ENCODE results near the gene ATF7.

Gene ATF7

DNA sequence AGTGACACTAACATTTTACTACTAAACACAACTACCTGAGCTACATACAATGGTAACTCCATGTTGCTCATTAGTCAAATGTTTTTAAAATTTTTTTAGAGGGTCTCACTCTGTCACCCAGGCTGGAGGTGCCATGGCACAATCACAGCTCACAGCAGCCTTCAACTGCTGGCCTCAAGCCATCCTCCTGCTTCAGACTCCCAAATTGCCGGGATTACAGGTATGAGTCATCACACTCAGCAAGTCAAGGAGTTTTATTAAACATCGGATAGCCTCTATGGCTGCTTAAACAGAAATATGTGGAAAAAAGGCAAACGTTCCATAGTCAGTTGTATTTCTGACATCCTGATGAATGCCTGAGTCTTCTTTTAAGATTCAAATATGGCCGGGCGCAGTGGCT lies 107.8 kb downstream of the ATF7 start:
- no peak overlapping the region for H3K27ac ChIP-seq (replicated peaks; ENCODE audit: low read length)
- H3K27me3 ChIP-seq (ENCODE audit: control insufficient read depth in 3 of 3, insufficient read depth in 3 of 3, low read depth in 1 of 3, low read length in 3 of 3) = no peaks in the 10 kb centered on the region
- H3K36me3 ChIP-seq (replicated peaks in 1 of 2; ENCODE audit: control insufficient read depth in 2 of 2, insufficient read depth in 2 of 2, low read length in 2 of 2) = peaks cover 33 to 92% of the 10 kb centered on the region in 2 donors
- H3K9ac ChIP-seq (ENCODE audit: low read depth, low read length, poor library complexity) = no peak overlapping the region
- H3K4me2 ChIP-seq (ENCODE audit: insufficient read depth, low read length, poor library complexity, severe bottlenecking) = no peak overlapping the region
- H4K8ac ChIP-seq (ENCODE audit: low read depth, low read length) = no peak overlapping the region
- no peak overlapping the region for H3K14ac ChIP-seq (ENCODE audit: low read length)
- H3K4ac ChIP-seq (ENCODE audit: low read length) = no peak overlapping the region
- H3K18ac ChIP-seq (ENCODE audit: low read length) = no peak overlapping the region
- no peaks in the 10 kb centered on the region for H3K4me1 ChIP-seq (ENCODE audit: control insufficient read depth in 2 of 2, insufficient read depth in 1 of 2, low read depth in 1 of 2, low read length in 2 of 2)
- no CpG with 5 or more reads among the region's 5 CpGs for WGBS, 2 donors (ENCODE audit: extremely low coverage in 2 of 2, insufficient read length in 2 of 2, insufficient replicate concordance in 1 of 2)
- no peak overlapping the region for H2BK120ac ChIP-seq (ENCODE audit: low read depth, low read length)
- no peak overlapping the region for H2BK12ac ChIP-seq (ENCODE audit: low read length)
- H3K4me3 ChIP-seq (ENCODE audit: low read length in 2 of 2) = no peak overlapping the region
- H4K91ac ChIP-seq (ENCODE audit: low read depth, low read length, poor library complexity) = no peak overlapping the region
- H2BK15ac ChIP-seq (ENCODE audit: low read length) = no peak overlapping the region
- no peak overlapping the region for H2BK5ac ChIP-seq (ENCODE audit: low read length)
- DNase-seq (ENCODE audit: low spot score) = no peak
- H3K79me1 ChIP-seq (ENCODE audit: low read depth, low read length) = no peaks in the 10 kb centered on the region
- H3K9me3 ChIP-seq (replicated peaks in 1 of 2; ENCODE audit: control insufficient read depth in 2 of 2, insufficient read depth in 1 of 2, low read depth in 1 of 2, low read length in 2 of 2) = no peaks in the 10 kb centered on the region
- H2AFZ ChIP-seq (ENCODE audit: low read length) = no peak overlapping the region
- no peak overlapping the region for H3K23ac ChIP-seq (ENCODE audit: low read depth, low read length, poor library complexity)
- H2AK5ac ChIP-seq (ENCODE audit: low read depth, low read length) = no peak overlapping the region

DNA sequence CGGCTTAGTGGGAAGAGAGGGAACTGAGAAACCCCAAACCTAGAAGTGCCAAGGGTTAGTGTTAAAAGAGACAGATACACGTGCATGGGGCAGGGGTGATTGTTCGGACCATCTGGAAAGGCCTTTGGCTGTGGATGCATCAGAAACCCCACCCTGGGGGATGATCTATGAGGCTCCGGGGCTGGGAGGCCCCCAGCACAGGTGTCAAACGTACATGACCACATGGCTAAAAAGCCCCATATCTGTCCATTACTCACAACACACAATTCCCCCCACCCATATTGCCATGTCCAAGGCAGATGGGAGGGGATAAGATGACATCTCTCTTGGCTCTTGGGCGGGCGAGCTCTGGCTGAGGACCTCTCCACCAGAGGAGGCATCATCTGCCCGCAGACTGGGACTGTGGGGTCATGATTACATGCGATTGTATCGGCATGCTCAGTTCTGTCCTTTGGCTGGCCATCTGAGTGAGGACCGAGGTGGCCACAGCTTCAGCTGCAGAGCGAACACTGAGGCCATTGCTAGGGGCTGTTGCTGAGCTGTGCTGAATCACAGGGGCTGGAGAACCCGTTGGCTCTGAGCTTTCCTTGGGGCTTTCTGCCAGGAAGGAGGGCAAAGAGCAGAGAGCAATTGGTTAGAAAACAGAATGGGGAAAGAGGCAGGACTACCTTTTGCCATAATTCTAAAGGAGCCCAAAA lies 109.3 kb downstream of the ATF7 start:
- no peak overlapping the region for H3K27ac ChIP-seq (replicated peaks; ENCODE audit: low read length)
- no peak overlapping the region for H3K4me2 ChIP-seq (ENCODE audit: insufficient read depth, low read length, poor library complexity, severe bottlenecking)
- H3K14ac ChIP-seq (ENCODE audit: low read length) = no peak overlapping the region
- no peak overlapping the region for H4K91ac ChIP-seq (ENCODE audit: low read depth, low read length, poor library complexity)
- no peak overlapping the region for H3K18ac ChIP-seq (ENCODE audit: low read length)
- no peak overlapping the region for H4K8ac ChIP-seq (ENCODE audit: low read depth, low read length)
- H2BK120ac ChIP-seq (ENCODE audit: low read depth, low read length) = no peak overlapping the region
- no peak overlapping the region for H3K23ac ChIP-seq (ENCODE audit: low read depth, low read length, poor library complexity)
- no peaks in the 10 kb centered on the region for H3K27me3 ChIP-seq (ENCODE audit: control insufficient read depth in 3 of 3, insufficient read depth in 3 of 3, low read depth in 1 of 3, low read length in 3 of 3)
- no peak overlapping the region for H3K9ac ChIP-seq (ENCODE audit: low read depth, low read length, poor library complexity)
- no peak overlapping the region for H2BK5ac ChIP-seq (ENCODE audit: low read length)
- no peak overlapping the region for H2AFZ ChIP-seq (ENCODE audit: low read length)
- no peaks in the 10 kb centered on the region for H3K9me3 ChIP-seq (replicated peaks in 1 of 2; ENCODE audit: control insufficient read depth in 2 of 2, insufficient read depth in 1 of 2, low read depth in 1 of 2, low read length in 2 of 2)
- H2AK5ac ChIP-seq (ENCODE audit: low read depth, low read length) = no peak overlapping the region
- H2BK15ac ChIP-seq (ENCODE audit: low read length) = no peak overlapping the region
- WGBS, 2 donors (ENCODE audit: extremely low coverage in 2 of 2, insufficient read length in 2 of 2, insufficient replicate concordance in 1 of 2) = no CpG with 5 or more reads among the region's 13 CpGs
- peaks cover 31 to 92% of the 10 kb centered on the region in 2 donors for H3K36me3 ChIP-seq (replicated peaks in 1 of 2; ENCODE audit: control insufficient read depth in 2 of 2, insufficient read depth in 2 of 2, low read length in 2 of 2)
- DNase-seq (ENCODE audit: low spot score) = no peak
- no peak overlapping the region for H3K4me3 ChIP-seq (ENCODE audit: low read length in 2 of 2)
- H2BK12ac ChIP-seq (ENCODE audit: low read length) = no peak overlapping the region
- H3K4me1 ChIP-seq (ENCODE audit: control insufficient read depth in 2 of 2, insufficient read depth in 1 of 2, low read depth in 1 of 2, low read length in 2 of 2) = no peaks in the 10 kb centered on the region
- no peak overlapping the region for H3K4ac ChIP-seq (ENCODE audit: low read length)
- H3K79me1 ChIP-seq (ENCODE audit: low read depth, low read length) = no peaks in the 10 kb centered on the region

- no peak for DNase-seq (ENCODE audit: low spot score)
- Histone ChIP-seq H3K4me2 (ENCODE audit: insufficient read depth, low read length, poor library complexity, severe bottlenecking) (no peak overlapping the region), H3K9me3 (replicated peaks in 1 of 2; ENCODE audit: control insufficient read depth in 2 of 2, insufficient read depth in 1 of 2, low read depth in 1 of 2, low read length in 2 of 2) (no peaks in the 10 kb centered on the region), H2BK12ac (ENCODE audit: low read length) (no peak overlapping the region), H3K14ac (ENCODE audit: low read length) (no peak overlapping the region), H3K9ac (ENCODE audit: low read depth, low read length, poor library complexity) (no peak overlapping the region), H4K91ac (ENCODE audit: low read depth, low read length, poor library complexity) (no peak overlapping the region), H3K27me3 (ENCODE audit: control insufficient read depth in 3 of 3, insufficient read depth in 3 of 3, low read depth in 1 of 3, low read length in 3 of 3) (no peaks in the 10 kb centered on the region), H3K18ac (ENCODE audit: low read length) (no peak overlapping the region), H3K4me1 (ENCODE audit: control insufficient read depth in 2 of 2, insufficient read depth in 1 of 2, low read depth in 1 of 2, low read length in 2 of 2) (no peaks in the 10 kb centered on the region), H3K27ac (replicated peaks; ENCODE audit: low read length) (no peak overlapping the region), H2BK120ac (ENCODE audit: low read depth, low read length) (no peak overlapping the region), H3K79me1 (ENCODE audit: low read depth, low read length) (no peaks in the 10 kb centered on the region), H4K8ac (ENCODE audit: low read depth, low read length) (no peak overlapping the region), H2BK5ac (ENCODE audit: low read length) (no peak overlapping the region), H2AFZ (ENCODE audit: low read length) (no peak overlapping the region), H3K36me3 (replicated peaks in 1 of 2; ENCODE audit: control insufficient read depth in 2 of 2, insufficient read depth in 2 of 2, low read length in 2 of 2) (peaks cover 31 to 89% of the 10 kb centered on the region in 2 donors), H3K23ac (ENCODE audit: low read depth, low read length, poor library complexity) (no peak overlapping the region), H2AK5ac (ENCODE audit: low read depth, low read length) (no peak overlapping the region), H3K4ac (ENCODE audit: low read length) (no peak overlapping the region), H2BK15ac (ENCODE audit: low read length) (no peak overlapping the region), H3K4me3 (ENCODE audit: low read length in 2 of 2) (no peak overlapping the region)
- no CpG with 5 or more reads among the region's 2 CpGs for WGBS, 2 donors (ENCODE audit: extremely low coverage in 2 of 2, insufficient read length in 2 of 2, insufficient replicate concordance in 1 of 2)
These were observed 110.9 kb downstream of the ATF7 start for GRCh38 chr12:53515291-53515680.

- Histone ChIP-seq H3K27me3 (ENCODE audit: control insufficient read depth in 3 of 3, insufficient read depth in 3 of 3, low read depth in 1 of 3, low read length in 3 of 3) (no peaks in the 10 kb centered on the region), H2AFZ (ENCODE audit: low read length) (no peak overlapping the region), H3K23ac (ENCODE audit: low read depth, low read length, poor library complexity) (no peak overlapping the region), H3K18ac (ENCODE audit: low read length) (no peak overlapping the region), H4K91ac (ENCODE audit: low read depth, low read length, poor library complexity) (no peak overlapping the region), H2BK120ac (ENCODE audit: low read depth, low read length) (no peak overlapping the region), H3K4me1 (ENCODE audit: control insufficient read depth in 2 of 2, insufficient read depth in 1 of 2, low read depth in 1 of 2, low read length in 2 of 2) (no peaks in the 10 kb centered on the region), H2BK12ac (ENCODE audit: low read length) (no peak overlapping the region), H3K4me2 (ENCODE audit: insufficient read depth, low read length, poor library complexity, severe bottlenecking) (no peak overlapping the region), H2AK5ac (ENCODE audit: low read depth, low read length) (no peak overlapping the region), H3K9ac (ENCODE audit: low read depth, low read length, poor library complexity) (no peak overlapping the region), H3K14ac (ENCODE audit: low read length) (no peak overlapping the region), H4K8ac (ENCODE audit: low read depth, low read length) (no peak overlapping the region), H3K9me3 (replicated peaks in 1 of 2; ENCODE audit: control insufficient read depth in 2 of 2, insufficient read depth in 1 of 2, low read depth in 1 of 2, low read length in 2 of 2) (no peaks in the 10 kb centered on the region), H3K27ac (replicated peaks; ENCODE audit: low read length) (no peak overlapping the region), H2BK15ac (ENCODE audit: low read length) (no peak overlapping the region), H2BK5ac (ENCODE audit: low read length) (no peak overlapping the region), H3K4me3 (ENCODE audit: low read length in 2 of 2) (no peak overlapping the region), H3K4ac (ENCODE audit: low read length) (no peak overlapping the region), H3K79me1 (ENCODE audit: low read depth, low read length) (no peaks in the 10 kb centered on the region), H3K36me3 (replicated peaks in 1 of 2; ENCODE audit: control insufficient read depth in 2 of 2, insufficient read depth in 2 of 2, low read length in 2 of 2) (peaks cover 30 to 86% of the 10 kb centered on the region in 2 donors)
- DNase-seq (ENCODE audit: low spot score) = no peak
- no CpG with 5 or more reads among the region's 6 CpGs for WGBS, 2 donors (ENCODE audit: extremely low coverage in 2 of 2, insufficient read length in 2 of 2, insufficient replicate concordance in 1 of 2)
These were observed 111.4 kb downstream of the ATF7 start for GRCh38 chr12:53514628-53515290.
